OCI-M2 (cell line): ENCODE measurements around the gene TNC.

Experiments used
- DNase-seq: peaks from one replicate; lab custom pipeline; 2025; ENCODE audit not compliant: unreplicated experiment; lab: John Stamatoyannopoulos, UW

TNC gene

DNA sequence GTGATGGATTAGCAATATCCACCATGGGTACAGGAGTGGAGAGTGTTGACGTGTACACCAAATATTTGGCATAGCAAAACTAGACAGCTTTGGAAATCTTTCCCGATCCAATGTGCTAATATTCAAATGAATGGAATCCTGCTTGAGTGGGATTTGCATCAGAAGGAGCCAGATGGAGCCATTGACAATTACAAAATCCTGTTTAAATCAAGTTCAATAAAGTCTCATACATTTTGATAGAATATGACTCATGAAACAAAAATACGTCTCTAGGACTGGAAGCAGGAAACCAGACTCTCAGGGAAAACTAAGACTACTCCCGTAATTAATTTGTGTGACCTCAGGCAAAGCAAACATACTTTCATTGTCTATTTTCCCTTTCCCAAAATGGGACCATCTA lies 13.0 kb downstream of the TNC start:
- no peak for DNase-seq

DNA sequence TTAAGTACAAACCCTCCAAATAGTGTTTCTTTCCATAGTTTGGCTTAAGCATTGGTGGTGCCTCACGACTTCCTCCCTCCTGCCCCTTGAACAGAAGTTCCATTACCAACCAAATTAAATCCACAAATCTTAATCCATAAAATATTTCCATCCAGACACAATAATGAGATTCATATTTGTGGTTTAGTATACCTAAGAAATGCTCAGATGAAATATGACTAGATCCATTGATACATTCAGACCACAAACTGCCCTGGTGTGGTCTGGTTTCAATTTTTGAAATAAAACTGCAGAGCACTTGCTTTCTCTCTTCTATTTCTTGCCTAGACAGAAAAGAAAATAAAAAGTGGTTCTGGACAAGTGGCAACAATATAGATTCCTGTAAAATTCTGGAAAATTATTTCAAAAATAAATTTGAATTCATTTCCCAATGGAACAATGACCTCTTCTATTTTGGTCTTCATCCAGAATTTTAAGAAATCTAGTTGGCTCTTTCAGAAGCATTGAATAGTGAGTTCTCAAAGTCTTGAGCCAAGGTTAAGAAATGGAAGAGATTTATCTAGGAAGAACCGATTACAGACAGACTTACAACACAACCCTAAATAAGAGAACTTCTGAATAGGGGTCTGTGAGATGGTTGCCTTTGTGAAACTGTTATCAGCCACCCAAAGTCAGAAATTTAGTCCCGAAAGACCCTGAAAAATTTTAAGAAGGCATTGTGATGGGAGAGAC lies 14.0 kb downstream of the TNC start:
- DNase-seq, result no peak

DNA sequence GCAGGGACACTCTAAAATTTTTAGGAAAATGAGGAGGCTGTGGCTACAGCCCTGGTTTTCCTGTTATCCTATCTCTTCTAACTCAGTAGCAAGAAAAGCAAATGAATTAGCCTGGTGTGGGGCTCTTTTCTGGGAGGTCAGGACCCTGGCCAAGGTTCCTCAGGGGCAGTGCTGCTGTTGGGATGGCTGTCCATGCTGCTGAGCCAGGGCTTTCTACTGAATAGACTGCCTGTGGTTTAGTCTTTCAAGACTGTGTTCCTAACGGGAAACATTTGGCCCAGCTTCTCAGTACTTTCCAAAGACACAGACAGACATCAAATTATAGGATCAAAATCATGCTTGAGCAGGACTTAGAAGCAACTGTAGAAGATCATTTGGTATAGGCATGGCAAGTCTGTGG lies 18.1 kb downstream of the TNC start:
- DNase-seq, result no peak

DNA sequence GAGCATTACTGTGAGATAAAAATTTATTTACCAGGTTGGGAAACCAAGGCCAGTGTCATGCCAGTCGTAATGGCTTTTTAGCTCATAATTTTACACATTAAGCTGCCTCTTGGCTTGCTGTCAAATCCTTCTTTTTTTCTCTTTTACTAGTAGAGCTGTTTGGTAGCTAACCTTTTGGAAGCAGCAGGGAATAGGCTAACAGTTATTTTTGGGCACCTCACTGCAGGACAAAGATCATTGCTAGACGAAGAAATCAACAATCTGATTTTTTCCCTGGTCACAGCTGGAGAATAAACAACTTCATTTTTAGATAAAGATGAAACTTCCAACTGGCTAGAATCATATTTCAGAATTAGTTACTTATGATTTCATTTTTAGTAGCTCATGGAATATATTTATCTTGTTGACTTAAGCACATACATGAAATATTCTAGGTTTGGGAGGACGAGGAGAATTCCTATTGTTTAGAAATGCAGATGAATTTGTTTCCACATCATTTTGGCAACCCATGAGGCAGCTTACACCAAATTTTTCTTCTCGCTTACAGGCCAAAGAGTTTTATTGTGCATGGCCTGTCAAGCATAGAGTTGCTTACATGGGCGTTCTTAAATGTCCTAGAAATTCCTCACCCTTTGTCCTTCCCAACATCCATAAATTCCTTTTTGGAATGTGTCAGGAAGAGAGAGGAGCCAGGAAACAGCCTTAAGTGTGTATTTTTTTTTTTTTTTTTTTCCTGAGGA lies 19.6 kb downstream of the TNC start:
- no peak for DNase-seq

DNA sequence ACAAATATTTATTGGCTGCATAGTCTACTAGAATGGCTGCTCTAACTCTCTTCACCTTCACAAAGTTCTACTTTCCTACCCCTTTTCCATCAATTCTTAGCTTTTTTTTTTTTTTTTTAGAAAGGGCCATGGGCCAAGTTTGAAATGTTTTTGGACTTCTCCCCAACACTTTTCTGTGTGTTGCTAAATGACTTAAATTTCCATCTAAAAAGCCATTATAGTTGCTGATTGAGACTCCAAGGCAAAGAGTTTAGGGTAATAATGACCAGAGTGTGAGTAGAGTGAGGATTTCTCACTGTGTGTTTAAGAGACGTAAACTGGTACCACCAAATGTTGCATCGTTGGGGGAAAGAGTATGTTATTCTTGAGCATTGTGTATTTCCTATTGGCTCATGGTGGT lies 24.4 kb downstream of the TNC start:
- no peak for DNase-seq

DNA sequence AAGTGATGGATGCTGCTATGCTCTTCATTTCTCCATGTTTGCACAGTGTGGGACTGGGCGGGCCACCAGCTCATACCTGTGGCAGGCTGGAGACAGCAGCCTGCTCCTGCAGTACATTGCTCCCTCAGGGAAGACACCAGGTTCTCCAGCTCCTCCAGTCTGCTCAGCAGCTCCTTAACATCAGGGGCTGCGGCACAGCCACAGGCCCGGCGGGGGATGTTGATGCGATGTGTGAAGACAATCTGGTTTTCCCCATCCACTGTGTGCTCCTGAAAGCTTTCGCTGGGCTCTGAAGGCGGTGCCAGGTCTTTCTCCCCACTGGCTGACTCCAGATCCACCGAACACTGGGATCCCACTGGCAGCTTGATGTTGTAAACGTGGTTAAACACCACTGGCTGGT lies 27.5 kb downstream of the TNC start:
- DNase-seq, result no peak

DNA sequence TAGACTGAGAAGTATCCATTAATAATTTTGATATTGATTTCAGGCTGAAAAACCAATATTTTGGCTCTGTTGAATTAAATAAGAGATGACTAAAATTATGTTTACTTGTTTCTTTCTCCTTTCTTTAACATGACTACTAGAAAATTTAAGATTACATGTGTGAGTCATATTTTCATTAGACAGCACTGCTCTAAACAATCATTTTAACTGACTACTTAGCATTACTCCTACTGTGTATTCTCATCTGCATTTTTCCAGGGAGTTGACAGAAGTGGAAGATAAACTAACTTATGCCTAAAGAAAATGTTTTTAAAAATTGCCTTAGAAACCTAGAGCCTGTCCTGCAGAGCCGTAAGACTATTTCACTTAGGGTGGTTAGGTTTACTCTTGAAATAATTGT lies 29.1 kb downstream of the TNC start:
- no peak for DNase-seq

DNA sequence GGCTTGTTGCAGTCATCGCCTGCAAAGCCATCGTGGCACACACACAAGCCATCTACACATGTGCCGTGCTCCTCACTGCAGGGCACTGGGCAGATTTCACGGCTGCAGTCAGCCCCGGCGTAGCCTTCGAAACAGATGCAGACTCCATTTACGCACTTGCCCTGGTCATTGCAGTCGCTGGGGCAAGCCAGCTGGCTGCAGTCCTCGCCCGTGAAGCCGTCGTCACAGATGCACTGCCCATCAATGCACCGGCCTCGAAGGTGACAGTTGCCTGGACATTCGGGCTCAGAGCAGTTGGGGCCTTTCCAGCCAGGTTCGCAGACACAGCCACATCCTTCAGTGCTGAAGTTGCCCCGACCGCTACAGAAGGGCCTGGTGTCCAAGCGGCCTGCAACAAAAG lies 31.1 kb downstream of the TNC start:
- no peak for DNase-seq

DNA sequence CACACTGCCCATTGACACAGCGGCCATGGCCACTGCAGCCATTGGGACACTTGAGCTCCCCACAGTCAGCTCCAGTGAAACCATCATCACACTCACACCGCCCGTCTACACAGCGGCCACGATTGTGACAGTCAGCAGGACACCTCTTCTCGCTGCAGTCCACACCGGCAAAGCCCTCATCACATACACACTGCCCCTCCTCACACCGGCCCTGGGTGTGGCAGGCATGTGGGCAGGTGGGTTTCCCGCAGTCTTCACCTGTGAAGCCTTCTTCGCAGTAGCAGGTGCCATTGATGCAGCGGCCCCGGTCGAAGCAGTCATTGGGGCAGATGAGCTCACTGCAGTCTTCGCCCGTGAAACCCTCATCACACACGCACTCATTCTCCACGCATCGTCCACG lies 31.5 kb downstream of the TNC start:
- DNase-seq, result no peak

DNA sequence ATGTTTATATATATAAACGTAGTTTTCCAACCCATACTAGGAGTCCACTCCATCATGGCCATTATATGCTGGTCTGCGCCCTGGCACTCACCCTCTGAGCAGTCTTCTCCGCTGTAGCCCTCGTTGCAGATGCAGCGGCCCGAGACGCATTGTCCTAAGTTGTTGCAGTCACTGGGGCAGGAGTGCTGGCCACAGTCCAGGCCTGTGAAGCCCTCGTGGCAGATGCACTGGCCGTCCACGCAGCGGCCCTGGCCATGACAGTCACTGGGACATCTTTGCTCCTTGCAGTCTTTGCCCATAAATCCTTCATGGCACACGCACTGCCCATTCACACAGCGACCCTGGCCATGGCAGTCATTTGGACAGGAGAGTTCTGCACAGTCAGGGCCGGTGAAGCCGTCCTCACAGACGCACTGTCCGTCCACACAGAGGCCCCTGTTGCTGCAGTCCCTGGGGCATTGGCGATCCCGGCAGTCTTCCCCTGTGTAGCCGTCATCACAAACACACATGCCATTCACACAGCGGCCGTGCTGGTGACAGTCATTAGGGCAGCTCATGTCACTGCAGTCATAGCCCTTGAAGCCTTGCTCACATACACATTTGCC lies 32.1 kb downstream of the TNC start:
- DNase-seq, result no peak

DNA sequence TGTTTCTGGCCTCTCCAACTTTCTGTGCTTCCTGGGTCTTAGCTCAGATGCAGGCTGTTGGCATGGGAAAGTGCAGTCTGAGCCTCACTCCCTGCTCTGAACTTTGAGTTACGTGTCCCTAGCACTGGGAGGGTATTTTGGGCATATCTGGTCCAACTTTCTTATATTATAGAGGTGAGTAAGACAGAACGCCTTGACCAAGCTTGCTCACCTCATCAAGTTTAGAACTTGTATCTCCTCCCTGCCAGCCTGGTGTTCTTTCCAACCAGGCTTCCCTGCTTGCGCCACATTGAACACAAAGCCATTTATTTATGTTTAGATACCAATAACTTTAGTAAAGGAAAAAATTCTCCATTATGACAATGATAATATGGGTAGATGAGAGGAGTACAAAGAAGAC lies 33.2 kb downstream of the TNC start:
- DNase-seq, result no peak

DNA sequence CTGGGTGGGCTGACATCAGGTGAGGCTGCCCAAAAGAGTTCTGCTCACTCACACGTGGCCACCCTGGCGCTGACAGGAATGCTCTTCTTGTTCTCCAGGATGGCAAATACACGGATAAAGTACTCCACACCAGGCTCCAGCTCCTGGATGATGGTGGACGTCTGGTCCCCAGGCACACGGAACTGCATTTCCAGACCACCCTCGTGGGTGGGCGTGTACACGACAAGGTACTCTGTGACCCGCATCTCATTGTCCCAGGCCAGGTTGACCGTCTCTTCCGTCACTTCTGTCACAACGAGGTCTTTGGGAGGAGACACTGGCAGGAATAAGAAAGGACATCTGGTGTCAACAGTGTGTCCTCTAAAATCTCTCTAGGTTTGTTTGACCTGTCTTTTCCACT lies 33.8 kb downstream of the TNC start:
- DNase-seq, result no peak

DNA sequence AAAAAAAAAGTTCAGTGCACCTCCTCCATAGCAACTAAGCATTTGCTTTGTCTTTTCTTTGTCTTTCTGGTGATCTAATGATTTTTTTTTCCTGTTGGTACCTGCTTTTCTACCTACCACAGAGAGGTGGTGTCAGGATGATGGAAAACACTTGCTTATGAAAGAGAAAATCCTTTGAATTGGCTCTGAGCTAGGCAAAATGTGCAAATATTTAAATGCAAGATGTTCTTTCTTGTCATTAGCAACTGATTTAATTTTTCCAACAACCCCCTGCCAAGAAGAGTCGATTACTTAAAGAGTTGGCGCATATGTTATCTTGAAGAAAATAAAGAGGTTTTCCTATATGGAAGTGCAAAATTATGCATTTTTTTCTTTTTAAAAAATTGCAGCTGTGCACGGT lies 37.7 kb downstream of the TNC start:
- no peak for DNase-seq

DNA sequence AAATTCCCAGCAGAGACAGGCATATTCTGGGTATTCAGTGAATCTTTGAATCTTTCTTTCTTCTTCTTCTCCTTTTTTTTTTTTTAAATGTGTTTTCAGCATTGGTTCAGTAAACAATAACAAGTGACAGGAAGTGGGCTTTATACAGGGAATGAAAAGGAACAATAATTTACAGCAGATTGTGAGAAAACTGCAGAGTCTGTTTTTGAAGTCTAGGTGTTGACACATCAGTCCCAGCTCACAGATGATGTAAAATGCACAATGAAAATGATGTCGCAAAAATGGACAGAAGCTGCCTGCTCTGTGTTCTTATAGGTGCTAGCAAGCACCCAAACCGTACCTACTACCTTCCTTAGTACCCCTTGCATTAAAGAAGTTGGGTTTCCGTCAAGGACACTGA lies 38.8 kb downstream of the TNC start:
- DNase-seq, result no peak

DNA sequence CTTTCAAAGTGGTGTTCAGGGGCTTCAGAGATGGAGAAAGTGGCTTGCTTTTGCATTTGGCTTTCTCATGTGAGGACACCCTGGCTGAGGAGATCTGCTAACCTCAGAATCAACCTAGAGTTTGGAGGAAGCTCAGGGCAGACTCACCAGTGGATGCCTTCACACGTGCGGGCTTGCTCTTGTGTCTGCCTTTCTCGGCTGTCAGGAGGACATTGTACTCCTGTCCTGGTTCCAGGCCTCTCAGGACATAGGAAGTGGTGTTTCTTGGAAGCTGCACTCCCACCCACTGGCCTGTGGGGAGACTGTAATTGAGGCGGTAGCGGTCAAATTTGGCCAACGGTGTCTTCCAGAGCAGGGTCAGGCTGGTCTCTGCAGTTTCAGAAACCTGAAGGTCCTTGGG lies 44.5 kb downstream of the TNC start:
- no peak for DNase-seq

DNA sequence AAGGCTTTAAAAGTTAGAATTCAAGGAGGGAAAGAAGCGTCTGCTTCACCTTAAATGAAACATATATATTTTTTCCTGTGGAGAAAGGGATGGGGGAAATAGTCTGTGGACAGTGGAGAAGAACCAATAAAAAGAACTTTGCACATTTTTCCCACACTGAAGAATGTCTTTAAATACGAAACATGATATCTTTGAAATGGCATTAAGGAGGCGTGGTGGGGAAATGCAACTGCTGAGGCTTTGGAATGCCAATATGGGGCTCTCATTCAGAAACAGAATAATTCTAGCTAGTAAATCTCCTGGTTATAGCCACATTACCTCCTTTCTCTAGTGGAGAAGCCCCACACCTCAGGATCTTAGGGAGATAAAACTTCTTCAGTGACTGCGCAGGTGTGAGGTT lies 46.8 kb downstream of the TNC start:
- no peak for DNase-seq

DNA sequence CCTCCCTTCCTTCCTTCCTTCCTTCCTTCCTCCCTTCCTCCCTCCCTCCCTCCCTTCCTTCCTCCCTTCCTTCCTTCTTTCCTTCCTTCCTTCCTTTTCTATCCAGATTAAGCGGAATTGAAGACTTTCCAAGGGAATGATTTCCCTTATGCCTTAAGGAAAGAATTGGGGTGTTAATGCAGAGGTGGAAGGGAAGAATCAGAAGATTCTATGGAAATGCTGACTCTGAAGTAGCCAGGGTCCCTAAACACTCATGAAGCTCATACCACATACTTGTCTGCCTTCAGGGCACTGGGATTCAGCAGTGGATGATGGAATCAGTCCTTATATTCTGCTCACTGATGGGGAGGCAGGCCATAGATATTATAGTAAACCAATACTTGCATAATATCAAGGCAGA lies 48.2 kb downstream of the TNC start:
- DNase-seq, result no peak

DNA sequence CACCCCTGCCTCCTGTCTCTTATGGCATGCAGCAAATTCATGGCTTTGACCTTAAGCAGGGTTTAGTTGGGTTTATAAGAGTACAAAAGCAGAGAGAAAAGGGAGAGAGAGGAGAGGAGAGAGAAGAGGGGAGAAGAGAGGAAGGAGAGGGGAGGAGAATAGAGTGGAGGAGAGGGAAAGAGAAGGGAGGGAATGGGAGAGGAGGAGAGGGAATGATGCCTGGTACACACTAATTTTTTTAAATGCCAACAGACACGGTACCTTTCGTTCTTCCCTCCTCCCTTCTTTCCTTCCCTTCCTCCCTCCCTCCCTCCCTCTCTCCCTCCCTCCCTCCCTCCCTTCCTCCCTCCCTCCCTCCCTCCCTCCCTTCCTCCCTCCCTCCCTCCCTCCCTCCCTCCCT lies 48.7 kb downstream of the TNC start:
- DNase-seq, result no peak

DNA sequence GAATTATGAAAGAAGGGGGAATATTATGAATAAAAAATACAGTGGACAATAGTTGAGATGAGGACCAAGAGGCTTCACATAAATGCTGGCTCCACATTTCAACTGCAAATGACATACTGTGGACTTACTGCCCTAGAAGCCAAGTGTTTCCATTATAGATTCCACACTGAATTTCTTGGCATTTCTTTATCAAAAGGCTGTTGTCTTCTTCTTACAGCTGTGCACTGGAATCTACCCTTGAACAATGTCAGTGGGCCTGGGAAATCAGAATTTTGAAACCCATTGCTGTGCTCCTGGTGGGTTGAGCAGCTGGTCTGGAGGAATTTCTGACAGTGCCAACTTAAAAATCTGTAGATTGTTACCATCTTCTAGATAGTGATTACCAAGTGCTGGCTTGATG lies 49.9 kb downstream of the TNC start:
- no peak for DNase-seq

DNA sequence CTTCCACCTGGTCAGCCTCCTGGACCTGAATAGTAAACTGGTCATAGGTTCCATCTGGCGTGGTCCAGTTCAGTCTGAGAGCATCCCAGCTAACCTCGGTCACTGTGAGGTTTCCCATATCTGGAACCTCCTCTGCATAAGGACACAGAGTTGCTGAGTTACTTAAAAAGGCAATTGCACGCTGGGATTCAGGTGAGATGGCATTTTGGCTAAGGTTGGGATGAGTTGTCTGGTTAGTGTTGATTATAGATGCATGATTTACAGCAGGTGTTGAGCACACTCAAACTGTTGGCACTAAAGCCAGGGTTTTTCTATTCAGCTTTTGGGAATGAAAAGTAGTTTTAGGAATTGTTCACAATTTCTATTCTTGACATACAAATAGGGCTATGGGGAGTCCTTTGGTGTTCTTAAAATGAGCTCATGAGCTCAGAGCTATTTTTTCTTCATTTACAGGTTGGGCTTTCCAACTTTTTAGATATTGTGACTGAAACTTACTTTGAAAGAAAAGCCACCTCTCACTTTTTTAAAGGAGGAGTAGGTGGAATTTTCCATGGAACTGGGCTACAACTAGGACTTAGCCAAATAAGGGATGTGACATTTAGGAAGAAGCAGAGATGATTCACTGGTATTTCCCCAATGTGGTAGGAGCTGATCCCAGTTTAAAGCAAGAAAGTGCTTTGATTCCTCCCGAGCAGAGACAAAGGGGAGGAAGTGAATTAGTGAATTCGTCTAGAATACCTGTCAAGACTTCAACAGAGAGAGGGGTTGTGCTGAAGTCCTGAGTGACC lies 54.7 kb downstream of the TNC start:
- no peak for DNase-seq

DNA sequence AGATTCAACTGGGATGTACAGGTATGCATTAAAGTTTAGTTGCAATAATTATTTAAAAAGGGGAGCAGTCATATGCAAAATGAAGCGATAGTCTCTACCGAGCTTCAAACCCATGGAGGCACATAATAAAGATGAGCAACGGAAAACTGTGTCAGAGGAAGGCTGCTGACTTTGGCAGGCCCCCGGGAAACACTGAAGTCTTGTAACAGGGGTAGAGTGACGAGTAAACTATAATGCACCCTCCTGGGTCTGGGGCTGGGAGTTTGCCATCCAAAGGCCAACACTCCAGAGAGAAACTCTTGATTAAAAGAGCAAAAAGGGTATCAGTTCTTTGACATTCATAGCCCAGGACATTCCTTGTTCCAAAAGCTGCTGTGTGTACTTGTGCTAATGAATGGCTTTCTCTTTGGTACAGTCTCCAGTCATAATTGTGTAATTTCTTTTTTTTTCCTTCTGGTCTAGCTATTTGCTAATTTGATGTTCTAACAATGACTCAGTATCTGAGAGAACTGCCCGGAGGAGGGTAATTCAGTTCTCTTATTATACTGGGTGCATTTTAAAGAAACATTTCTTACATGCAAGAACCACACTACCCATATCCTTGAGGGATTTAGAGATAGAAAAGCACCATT lies 59.2 kb downstream of the TNC start:
- no peak for DNase-seq
